B cell (primary cell): ENCODE data around the gene FOXO1. TPM values are rescaled to one million over a fixed set of nuclear protein-coding genes. Genes with fewer than 3 reads are reported as not detected.

ENCODE experiments used
- ATAC-seq: fragments of 200-7000 bp; cut with Tn5 transposase; one replicate; pipeline ENCODE4 v1.10.0; 2021; ENCODE audit warnings: low read depth, mild to moderate bottlenecking, moderate number of reproducible peaks, moderate library complexity
- CTCF ChIA-PET: fragments of 350-600 bp; sonication (Branson Sonifier 250); formaldehyde crosslinking; loops from one replicate; lab custom pipeline; 2021; ENCODE audit warnings: antibody characterized with exemption, inconsistent platforms; lab: Charles Lee
- POLR2A ChIA-PET: fragments of 350-600 bp; sonication (Branson Sonifier 250); formaldehyde crosslinking; loops from one replicate; lab custom pipeline; 2021; ENCODE audit warnings: antibody characterized with exemption; lab: Charles Lee
- DNase-seq: peaks from one replicate; pipeline ENCODE4 v3.0.0; 2013
- H2AFZ ChIP-seq: 2 replicates; pipeline ENCODE4 v1.6.1; 2012; ENCODE audit warnings: mild to moderate bottlenecking, low read depth, low read length; ENCODE audit not compliant: insufficient read depth, poor library complexity, severe bottlenecking
- H3K27ac ChIP-seq, 2 donors: 1 replicate in 1 of 2; 2 replicates in 1 of 2; pipeline ENCODE4 v1.5.1; 2012 to 2013; ENCODE audit warnings: low read length in 2 of 2, mild to moderate bottlenecking in 2 of 2, moderate library complexity in 1 of 2
- H3K27me3 ChIP-seq, 4 experiments: fragments of 200-600 bp in 1 of 4; sonication (generic) in 1 of 4; replicated peaks in 1 of 4; 1 replicate in 2 of 4; 2 replicates in 2 of 4; pipeline versions ENCODE4 v1.6.1 to v1.7.0; 2013 to 2016; ENCODE audit warnings: low read length in 3 of 4, mild to moderate bottlenecking in 2 of 4, mixed read lengths in 1 of 4, moderate library complexity in 1 of 4; ENCODE audit not compliant: insufficient read depth in 4 of 4, control insufficient read depth in 3 of 4; ENCODE audit errors: control extremely low read depth in 1 of 4
- H3K36me3 ChIP-seq, 2 experiments: replicated peaks in 1 of 2; 1 replicate in 1 of 2; 2 replicates in 1 of 2; pipeline versions ENCODE4 v1.6.1 to v1.7.1; 2013; ENCODE audit warnings: low read length in 1 of 2; ENCODE audit not compliant: insufficient read depth in 2 of 2, control insufficient read depth in 1 of 2; ENCODE audit errors: control extremely low read depth in 1 of 2, extremely low read depth in 1 of 2
- H3K4me1 ChIP-seq, 2 donors: fragments of 200-600 bp in 1 of 2; sonication (generic) in 1 of 2; 1 replicate in 1 of 2; 2 replicates in 1 of 2; pipeline versions ENCODE4 v1.5.1 to v1.6.1; 2013 to 2017; ENCODE audit warnings: low read length in 2 of 2; ENCODE audit not compliant: control insufficient read depth in 2 of 2, insufficient read depth in 2 of 2
- H3K4me2 ChIP-seq: replicated peaks from 2 replicates; pipeline ENCODE3; 2012; ENCODE audit warnings: mild to moderate bottlenecking, low read depth, low read length; ENCODE audit not compliant: poor library complexity, severe bottlenecking
- H3K4me3 ChIP-seq, 5 experiments: fragments of 200-600 bp in 1 of 5; sonication (generic) in 1 of 5; 1 replicate in 3 of 5; 2 replicates in 2 of 5; pipeline versions ENCODE4 v1.5.1 to v1.7.0; 2011 to 2016; ENCODE audit warnings: low read length in 4 of 5, mild to moderate bottlenecking in 4 of 5, low read depth in 2 of 5, control low read depth in 1 of 5, moderate library complexity in 1 of 5; ENCODE audit not compliant: insufficient read depth in 1 of 5; ENCODE audit errors: control extremely low read depth in 1 of 5, extremely low read depth in 1 of 5
- H3K79me2 ChIP-seq: fragments of 200-600 bp; sonication (generic); one replicate; pipeline ENCODE4 v1.6.0; 2016; ENCODE audit warnings: low read length; ENCODE audit not compliant: control insufficient read depth, insufficient read depth
- H3K9ac ChIP-seq: fragments of 200-600 bp; sonication (generic); 2 replicates; pipeline ENCODE4 v1.6.1; 2017; ENCODE audit warnings: mild to moderate bottlenecking, low read length, moderate library complexity
- H3K9me3 ChIP-seq, 3 donors: one replicate each; pipeline versions ENCODE4 v1.6.1 to v1.7.1; 2013; ENCODE audit warnings: low read length in 2 of 3; ENCODE audit not compliant: control insufficient read depth in 2 of 3, insufficient read depth in 1 of 3; ENCODE audit errors: control extremely low read depth in 1 of 3
- H4K20me1 ChIP-seq: 2 replicates; pipeline ENCODE4 v1.6.0; 2012; ENCODE audit warnings: mild to moderate bottlenecking, low read length; ENCODE audit not compliant: insufficient read depth, control insufficient read depth, poor library complexity, severe bottlenecking
- H3K27ac Mint-ChIP-seq: one replicate; pipeline ENCODE4 v1.8.0; 2021; ENCODE audit warnings: mixed read lengths
- H3K27me3 Mint-ChIP-seq: one replicate; pipeline ENCODE4 v1.8.0; 2021; ENCODE audit warnings: mixed read lengths
- H3K4me1 Mint-ChIP-seq: one replicate; pipeline ENCODE4 v1.8.0; 2021; ENCODE audit warnings: mixed read lengths
- H3K4me3 Mint-ChIP-seq: one replicate; pipeline ENCODE4 v1.8.0; 2021; ENCODE audit warnings: mixed read lengths
- H3K9me3 Mint-ChIP-seq: one replicate; pipeline ENCODE4 v1.8.0; 2022; ENCODE audit warnings: mixed read lengths; ENCODE audit not compliant: insufficient read depth
- EZH2 ChIP-seq: IDR thresholded peaks from 2 replicates; pipeline ENCODE4 v1.6.1; 2012; ENCODE audit warnings: borderline replicate concordance, low read depth, mild to moderate bottlenecking, moderate library complexity, low read length; ENCODE audit not compliant: insufficient read depth, poor library complexity, severe bottlenecking
- WGBS: methylation state at CpG from one replicate; pipeline ENCODE4 v1.1.5; 2013; ENCODE audit warnings: missing lambda C conversion rate; ENCODE audit not compliant: insufficient coverage; 5-methylcytosine and 5-hydroxymethylcytosine counted together
- intact Hi-C: fragments of 100-400 bp; cut with micrococcal nuclease; formaldehyde crosslinking; loops from one replicate; pipeline ENCODE4 v1.10.0; 2022
- polyA plus RNA-seq: library from polyadenylated mRNA; depleted of rRNA; stranded (reverse); fragments of >200 nt; gene quantifications from 2 replicates; pipeline ENCODE4 v1.2.3, GENCODE V29; 2012
- total RNA-seq, 2 donors: library from RNA; stranded (reverse); fragments of 120-200 nt in 1 of 2; gene quantifications; 1 replicate in 1 of 2; 2 replicates in 1 of 2; pipeline versions ENCODE4 v1.2.3 to v1.2.4, GENCODE V29; 2013 to 2022
- TF ChIP-seq, protein P1 (sequence below): fragments of 200-600 bp; IDR thresholded peaks from one replicate; pipeline ENCODE4 v1.8.0; 2022; ENCODE audit warnings: antibody characterized with exemption, mild to moderate bottlenecking

The FOXO1 gene
- total and polyA plus RNA-seq, 2 donors (not counting 1 experiment from before 2014, with no cell fraction given): 22.8 to 77.9 TPM

DNA sequence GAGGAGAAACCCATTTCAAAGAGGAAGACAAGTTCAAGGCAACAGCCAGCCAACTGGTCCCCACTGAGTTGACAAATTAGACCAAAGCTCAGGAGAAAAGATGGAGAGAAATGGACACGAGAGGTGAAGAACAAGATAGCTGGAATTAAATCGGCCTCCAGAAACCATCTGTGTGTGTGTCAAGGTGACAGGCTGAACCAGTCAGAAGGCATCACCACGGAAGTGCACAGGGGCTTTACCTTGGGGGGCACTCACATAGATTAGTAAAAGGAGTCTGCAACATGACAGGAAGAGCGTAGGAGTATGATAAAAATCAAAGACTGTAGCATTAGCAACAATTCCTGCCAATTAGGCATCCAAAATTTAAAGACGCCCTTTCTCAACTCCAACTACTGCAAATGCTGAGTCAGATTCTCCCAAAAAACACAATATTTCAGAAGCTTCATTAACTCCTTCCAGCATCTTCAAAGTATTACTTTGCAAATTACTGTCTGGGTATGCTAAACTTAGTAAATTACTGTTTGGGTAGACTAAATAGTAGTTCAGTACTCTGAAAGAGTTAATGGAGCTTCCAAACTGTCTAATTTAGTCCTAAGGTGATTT, 66.2 kb downstream of the FOXO1 start:
- H3K4me3 ChIP-seq: no peak overlapping the region
- TF ChIP-seq, protein P1, sequence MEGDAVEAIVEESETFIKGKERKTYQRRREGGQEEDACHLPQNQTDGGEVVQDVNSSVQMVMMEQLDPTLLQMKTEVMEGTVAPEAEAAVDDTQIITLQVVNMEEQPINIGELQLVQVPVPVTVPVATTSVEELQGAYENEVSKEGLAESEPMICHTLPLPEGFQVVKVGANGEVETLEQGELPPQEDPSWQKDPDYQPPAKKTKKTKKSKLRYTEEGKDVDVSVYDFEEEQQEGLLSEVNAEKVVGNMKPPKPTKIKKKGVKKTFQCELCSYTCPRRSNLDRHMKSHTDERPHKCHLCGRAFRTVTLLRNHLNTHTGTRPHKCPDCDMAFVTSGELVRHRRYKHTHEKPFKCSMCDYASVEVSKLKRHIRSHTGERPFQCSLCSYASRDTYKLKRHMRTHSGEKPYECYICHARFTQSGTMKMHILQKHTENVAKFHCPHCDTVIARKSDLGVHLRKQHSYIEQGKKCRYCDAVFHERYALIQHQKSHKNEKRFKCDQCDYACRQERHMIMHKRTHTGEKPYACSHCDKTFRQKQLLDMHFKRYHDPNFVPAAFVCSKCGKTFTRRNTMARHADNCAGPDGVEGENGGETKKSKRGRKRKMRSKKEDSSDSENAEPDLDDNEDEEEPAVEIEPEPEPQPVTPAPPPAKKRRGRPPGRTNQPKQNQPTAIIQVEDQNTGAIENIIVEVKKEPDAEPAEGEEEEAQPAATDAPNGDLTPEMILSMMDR: no peak
- TF ChIP-seq EZH2: no peak
- H3K4me1 Mint-ChIP-seq: peaks cover 84% of the 10 kb centered on the region
- H3K27me3 ChIP-seq: no peaks in the 10 kb centered on the region
- peaks cover 66 to 82% of the 10 kb centered on the region in 2 donors for H3K4me1 ChIP-seq
- no peak overlapping the region for H3K9ac ChIP-seq
- H3K9me3 Mint-ChIP-seq: no peaks in the 10 kb centered on the region
- peak overlapping the region in 1 of 2 donors; percentile 85 for H3K27ac ChIP-seq
- DNase-seq (no peak), ATAC-seq (no peak)
- H4K20me1 ChIP-seq: peaks cover 48% of the 10 kb centered on the region
- 70% methylated on average over 3 of the region's 5 CpGs for WGBS
- H3K79me2 ChIP-seq: peaks cover 98% of the 10 kb centered on the region
- ChIA-PET POLR2A (no interaction called here), CTCF (no interaction called here)
- H3K4me2 ChIP-seq: peak overlapping the region; percentile 43
- peak overlapping the region; percentile 5 for H3K4me3 Mint-ChIP-seq
- H3K9me3 ChIP-seq: no peaks in the 10 kb centered on the region
- H2AFZ ChIP-seq: no peak overlapping the region
- peak overlapping the region; percentile 62 for H3K27ac Mint-ChIP-seq
- H3K36me3 ChIP-seq: peaks cover 0 to 1% of the 10 kb centered on the region in 2 experiments
- intact Hi-C loops: no loop called here
- no peaks in the 10 kb centered on the region for H3K27me3 Mint-ChIP-seq

DNA sequence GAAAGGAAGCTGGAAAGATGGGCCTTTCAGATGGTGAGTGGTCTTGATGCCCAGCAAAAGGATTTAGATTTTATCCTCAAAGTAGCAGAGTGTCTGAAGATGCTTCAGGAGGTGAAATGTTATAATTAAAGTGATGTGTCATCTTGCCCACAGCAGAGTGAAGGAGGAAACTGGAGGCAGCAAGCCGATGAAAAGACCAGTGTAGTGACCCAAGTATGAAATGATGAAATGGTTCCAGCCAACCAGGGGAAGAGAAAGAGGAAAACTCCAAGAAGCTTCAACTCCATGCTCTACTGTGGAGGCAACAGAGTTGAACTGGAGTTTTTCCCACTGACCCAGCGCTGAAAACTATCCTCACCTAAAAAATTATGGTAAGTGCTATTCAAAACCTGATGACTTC, 66.7 kb downstream of the FOXO1 start:
- ChIA-PET CTCF (no interaction called here), POLR2A (interaction anchor here (1.1 kb wide), 1 partner anchor 10 kb away, joined by 3 read pairs; no protein-coding TSS in a partner anchor)
- Histone ChIP-seq H2AFZ (no peak overlapping the region), H3K4me3 (no peak overlapping the region), H3K36me3 (peaks cover 0 to 1% of the 10 kb centered on the region in 2 experiments), H3K27me3 (no peaks in the 10 kb centered on the region), H3K4me2 (peak overlapping the region; percentile 43), H3K9me3 (no peaks in the 10 kb centered on the region), H3K9ac (no peak overlapping the region), H3K79me2 (peaks cover 100% of the 10 kb centered on the region), H3K4me1 (peaks cover 70 to 86% of the 10 kb centered on the region in 2 donors), H4K20me1 (peaks cover 47% of the 10 kb centered on the region), H3K27ac (peak overlapping the region in 1 of 2 donors; percentile 85)
- no peak for ATAC-seq
- no peaks in the 10 kb centered on the region for H3K27me3 Mint-ChIP-seq
- H3K4me1 Mint-ChIP-seq: peaks cover 85% of the 10 kb centered on the region
- intact Hi-C loops: loop anchor here (2.0 kb wide), 1 partner anchor 13 kb away; no protein-coding TSS in a partner anchor
- TF ChIP-seq, protein P1: no peak
- TF ChIP-seq EZH2: no peak
- H3K9me3 Mint-ChIP-seq: no peaks in the 10 kb centered on the region
- DNase-seq: no peak
- peak overlapping the region; percentile 62 for H3K27ac Mint-ChIP-seq
- H3K4me3 Mint-ChIP-seq: peak overlapping the region; percentile 47
- no CpG with 5 or more reads among the region's 2 CpGs for WGBS
